Tibial artery (tissue), 4 donors: Measurements from ENCODE around the gene PRCD.

Experiments used
- DNase-seq, 2 donors: peaks; one replicate each; pipeline ENCODE4 v3.0.0-alpha.2; 2019
- H3K27ac ChIP-seq, 2 donors: fragments of 200-600 bp; sonication (generic) in 1 of 2; 1 replicate in 1 of 2; 2 replicates in 1 of 2; pipeline ENCODE4 v1.5.1; 2018 to 2019; ENCODE audit warnings: mild to moderate bottlenecking in 1 of 2
- H3K27me3 ChIP-seq, 2 donors: fragments of 200-600 bp; sonication (generic) in 1 of 2; one replicate each; pipeline versions ENCODE4 v1.5.1 to v1.6.0; 2016 to 2019
- H3K36me3 ChIP-seq, 3 donors: fragments of 200-600 bp; sonication (generic) in 2 of 3; one replicate each; pipeline ENCODE4 v1.5.1; 2016 to 2019; ENCODE audit warnings: mild to moderate bottlenecking in 2 of 3
- H3K4me1 ChIP-seq, 4 donors: fragments of 200-600 bp; sonication (generic) in 2 of 4; 1 replicate in 3 of 4; 2 replicates in 1 of 4; pipeline ENCODE4 v1.5.1; 2016 to 2019
- H3K4me3 ChIP-seq, 2 donors: fragments of 200-600 bp; sonication (generic) in 1 of 2; 1 replicate in 1 of 2; 2 replicates in 1 of 2; pipeline ENCODE4 v1.5.1; 2018 to 2019; ENCODE audit warnings: mild to moderate bottlenecking in 2 of 2
- H3K9me3 ChIP-seq, 3 donors: fragments of 200-600 bp; sonication (generic) in 1 of 3; one replicate each; pipeline ENCODE4 v1.5.1; 2016 to 2019
- intact Hi-C: fragments of 100-400 bp; cut with DNase I; formaldehyde crosslinking; loops from one replicate; pipeline ENCODE4 v1.15.0; 2023; ENCODE audit warnings: low total_unique reads
- TF ChIP-seq, protein P1 (sequence below), 2 experiments: fragments of 200-600 bp in 1 of 2; fragments of 450-650 bp in 1 of 2; IDR thresholded peaks; one replicate each; pipeline ENCODE4 v1.5.1; 2017 to 2019; ENCODE audit warnings: antibody characterized with exemption in 2 of 2, mild to moderate bottlenecking in 1 of 2, moderate library complexity in 1 of 2

PRCD gene

DNA sequence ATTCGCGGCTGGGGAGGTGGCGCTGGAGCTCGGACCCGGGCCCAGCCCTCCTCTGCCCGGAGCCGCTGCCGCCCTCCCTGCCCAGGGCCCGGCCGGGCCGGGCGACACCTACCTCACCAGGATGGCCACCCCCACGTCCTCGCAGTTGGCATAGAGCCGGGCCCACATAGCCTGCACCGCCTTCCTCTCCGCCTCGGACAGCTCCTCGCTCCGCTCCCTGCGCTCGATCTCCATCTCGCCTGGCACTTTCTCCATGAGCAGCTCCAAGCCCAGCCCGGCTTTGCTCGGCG, 2.6 kb upstream of the PRCD start:
- peaks cover 0 to 50% of the 10 kb centered on the region in 2 donors for H3K27me3 ChIP-seq
- peak overlapping the region; percentile 30 to 46 for H3K4me3 ChIP-seq
- H3K27ac ChIP-seq: peak overlapping the region; percentile 37 to 59
- TF ChIP-seq, protein P1, sequence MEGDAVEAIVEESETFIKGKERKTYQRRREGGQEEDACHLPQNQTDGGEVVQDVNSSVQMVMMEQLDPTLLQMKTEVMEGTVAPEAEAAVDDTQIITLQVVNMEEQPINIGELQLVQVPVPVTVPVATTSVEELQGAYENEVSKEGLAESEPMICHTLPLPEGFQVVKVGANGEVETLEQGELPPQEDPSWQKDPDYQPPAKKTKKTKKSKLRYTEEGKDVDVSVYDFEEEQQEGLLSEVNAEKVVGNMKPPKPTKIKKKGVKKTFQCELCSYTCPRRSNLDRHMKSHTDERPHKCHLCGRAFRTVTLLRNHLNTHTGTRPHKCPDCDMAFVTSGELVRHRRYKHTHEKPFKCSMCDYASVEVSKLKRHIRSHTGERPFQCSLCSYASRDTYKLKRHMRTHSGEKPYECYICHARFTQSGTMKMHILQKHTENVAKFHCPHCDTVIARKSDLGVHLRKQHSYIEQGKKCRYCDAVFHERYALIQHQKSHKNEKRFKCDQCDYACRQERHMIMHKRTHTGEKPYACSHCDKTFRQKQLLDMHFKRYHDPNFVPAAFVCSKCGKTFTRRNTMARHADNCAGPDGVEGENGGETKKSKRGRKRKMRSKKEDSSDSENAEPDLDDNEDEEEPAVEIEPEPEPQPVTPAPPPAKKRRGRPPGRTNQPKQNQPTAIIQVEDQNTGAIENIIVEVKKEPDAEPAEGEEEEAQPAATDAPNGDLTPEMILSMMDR (IDR thresholded peaks at IDR 0.05): no peak
- intact Hi-C loops: no loop called here
- no peaks in the 10 kb centered on the region for H3K36me3 ChIP-seq
- no peaks in the 10 kb centered on the region for H3K9me3 ChIP-seq
- peaks cover 0 to 30% (median 21%) of the 10 kb centered on the region in 4 donors for H3K4me1 ChIP-seq
- no peak for DNase-seq

DNA sequence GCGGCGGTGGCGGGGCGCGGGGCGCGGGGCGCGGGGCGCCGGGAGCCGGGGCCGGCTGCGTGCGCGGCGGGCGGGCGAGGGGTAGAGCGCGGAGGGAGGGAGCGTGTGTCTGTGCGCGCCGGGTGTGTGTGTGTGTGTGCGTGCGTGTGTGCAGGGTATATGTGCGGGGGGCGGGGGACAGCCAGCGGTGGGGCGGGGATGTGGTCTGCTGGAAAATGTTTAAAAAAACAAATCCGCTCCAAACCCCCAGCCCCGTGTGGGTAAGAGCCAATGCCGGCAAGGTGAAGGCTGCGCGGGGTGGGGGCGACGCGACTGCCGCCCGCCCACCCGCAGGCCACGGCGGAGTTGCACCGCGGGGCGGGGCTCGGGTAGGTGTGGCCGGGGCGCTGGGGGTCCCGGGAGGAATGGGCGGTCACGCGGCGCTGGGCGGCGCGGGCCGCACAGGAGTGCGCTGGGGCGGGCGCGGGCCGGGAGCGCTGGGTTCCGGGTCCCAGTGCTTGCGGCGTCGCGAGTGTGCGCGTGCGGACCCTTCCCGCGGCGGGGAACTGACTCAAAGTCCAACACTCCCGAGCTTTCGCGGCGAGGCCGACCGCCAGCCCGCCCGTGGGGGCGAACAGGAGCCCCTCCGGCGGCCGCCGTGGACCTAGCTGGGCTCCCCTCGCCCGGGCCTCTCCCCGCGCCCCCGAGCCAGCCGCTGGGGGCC, 2.1 kb upstream of the PRCD start, which contains the start of gene CYGB:
TSS of gene CYGB (minus strand) at position 132 of the 703 bp plus-strand sequence. CDS start 167 bp downstream, outside the sequence.
- Histone ChIP-seq H3K27ac (peak within 1 kb of the TSS; percentile 37 to 59), H3K4me1 (peaks cover 0 to 30% (median 21%) of the 10 kb centered on the region in 4 donors), H3K36me3 (no peaks in the 10 kb centered on the region), H3K27me3 (peaks cover 0 to 53% of the 10 kb centered on the region in 2 donors), H3K4me3 (peak within 1 kb of the TSS; percentile 30 to 46), H3K9me3 (no peaks in the 10 kb centered on the region)
- no peak for DNase-seq
- intact Hi-C loops: no loop called here
- TF ChIP-seq, protein P1 (IDR thresholded peaks at IDR 0.05): no peak

DNA sequence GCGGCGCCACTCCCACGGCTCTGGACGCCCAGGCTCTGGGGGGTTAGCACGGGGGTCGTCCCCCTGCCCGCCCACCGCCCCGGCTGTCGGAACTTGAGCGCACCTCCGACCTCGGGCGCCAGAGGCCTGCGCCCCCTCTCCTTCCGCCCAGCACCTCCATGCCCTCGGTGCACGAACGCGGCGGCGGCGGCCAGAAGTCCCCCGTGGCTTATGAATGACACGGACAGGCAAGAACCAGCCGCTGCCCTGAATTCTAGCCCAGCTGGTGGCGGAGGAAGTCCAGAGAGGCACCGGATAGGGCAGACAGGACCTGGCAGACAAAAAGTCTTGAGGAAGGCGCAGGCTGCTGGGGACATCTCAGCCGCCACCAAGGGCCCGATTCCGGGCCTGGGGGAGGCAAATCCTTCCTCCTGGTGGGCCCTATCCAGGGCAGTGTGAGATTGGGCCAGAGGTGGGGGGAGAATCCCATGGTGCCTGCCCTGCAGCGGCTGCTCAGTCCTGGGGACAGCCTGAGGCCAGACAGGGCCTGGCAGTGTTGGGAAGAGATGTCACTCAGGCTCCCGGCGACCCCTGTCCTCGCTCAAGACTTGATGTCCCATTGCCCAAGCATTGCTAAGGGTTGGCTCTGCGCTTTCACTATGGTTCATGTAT, 1.4 kb upstream of the PRCD start:
- Histone ChIP-seq H3K4me1 (peaks cover 0 to 30% (median 21%) of the 10 kb centered on the region in 4 donors), H3K27me3 (peaks cover 0 to 60% of the 10 kb centered on the region in 2 donors), H3K4me3 (peak overlapping the region; percentile 30 to 46), H3K36me3 (no peaks in the 10 kb centered on the region), H3K27ac (peak overlapping the region in 1 of 2 donors; percentile 57), H3K9me3 (no peaks in the 10 kb centered on the region)
- intact Hi-C loops: no loop called here
- DNase-seq: peak in 1 of 2 donors; percentile 63
- TF ChIP-seq, protein P1 (IDR thresholded peaks at IDR 0.05): no peak

DNA sequence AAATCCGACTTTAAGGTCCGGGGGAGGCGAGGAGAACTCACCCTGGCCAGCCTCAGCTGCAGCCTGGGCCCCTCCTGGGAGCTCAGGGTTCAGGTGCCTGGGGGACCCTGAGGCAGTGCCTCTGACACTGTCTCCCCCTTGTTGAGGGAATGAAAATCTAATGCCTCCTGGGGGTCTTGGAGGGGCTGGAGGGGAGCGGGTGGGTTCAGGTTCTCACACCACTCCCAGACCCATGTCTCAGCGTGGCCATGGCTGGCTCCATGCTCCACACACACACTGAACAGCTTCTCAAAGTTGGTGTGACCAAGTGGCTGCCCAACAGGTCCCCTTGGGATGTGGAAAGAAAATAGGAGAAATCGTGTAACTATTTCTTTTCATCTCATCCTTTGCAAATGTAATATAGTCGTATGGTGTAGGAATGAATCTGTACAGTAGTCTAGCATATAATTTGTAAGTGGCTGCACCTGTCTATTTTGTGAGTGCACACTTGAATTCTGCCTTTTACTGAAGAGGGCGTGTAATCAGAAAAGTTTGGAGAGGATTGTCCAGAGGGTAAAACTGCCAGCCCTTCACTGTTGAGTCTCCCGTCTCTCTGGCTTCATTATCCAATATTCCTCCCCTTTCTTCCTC, 788 bp upstream of the PRCD start:
- Histone ChIP-seq H3K27me3 (peaks cover 0 to 67% of the 10 kb centered on the region in 2 donors), H3K36me3 (no peaks in the 10 kb centered on the region), H3K4me3 (no peak overlapping the region), H3K4me1 (peaks cover 0 to 33% (median 21%) of the 10 kb centered on the region in 4 donors), H3K27ac (no peak overlapping the region), H3K9me3 (no peaks in the 10 kb centered on the region)
- peak in 1 of 2 donors; percentile 49 for DNase-seq
- intact Hi-C loops: no loop called here
- TF ChIP-seq, protein P1 (IDR thresholded peaks at IDR 0.05): no peak

DNA sequence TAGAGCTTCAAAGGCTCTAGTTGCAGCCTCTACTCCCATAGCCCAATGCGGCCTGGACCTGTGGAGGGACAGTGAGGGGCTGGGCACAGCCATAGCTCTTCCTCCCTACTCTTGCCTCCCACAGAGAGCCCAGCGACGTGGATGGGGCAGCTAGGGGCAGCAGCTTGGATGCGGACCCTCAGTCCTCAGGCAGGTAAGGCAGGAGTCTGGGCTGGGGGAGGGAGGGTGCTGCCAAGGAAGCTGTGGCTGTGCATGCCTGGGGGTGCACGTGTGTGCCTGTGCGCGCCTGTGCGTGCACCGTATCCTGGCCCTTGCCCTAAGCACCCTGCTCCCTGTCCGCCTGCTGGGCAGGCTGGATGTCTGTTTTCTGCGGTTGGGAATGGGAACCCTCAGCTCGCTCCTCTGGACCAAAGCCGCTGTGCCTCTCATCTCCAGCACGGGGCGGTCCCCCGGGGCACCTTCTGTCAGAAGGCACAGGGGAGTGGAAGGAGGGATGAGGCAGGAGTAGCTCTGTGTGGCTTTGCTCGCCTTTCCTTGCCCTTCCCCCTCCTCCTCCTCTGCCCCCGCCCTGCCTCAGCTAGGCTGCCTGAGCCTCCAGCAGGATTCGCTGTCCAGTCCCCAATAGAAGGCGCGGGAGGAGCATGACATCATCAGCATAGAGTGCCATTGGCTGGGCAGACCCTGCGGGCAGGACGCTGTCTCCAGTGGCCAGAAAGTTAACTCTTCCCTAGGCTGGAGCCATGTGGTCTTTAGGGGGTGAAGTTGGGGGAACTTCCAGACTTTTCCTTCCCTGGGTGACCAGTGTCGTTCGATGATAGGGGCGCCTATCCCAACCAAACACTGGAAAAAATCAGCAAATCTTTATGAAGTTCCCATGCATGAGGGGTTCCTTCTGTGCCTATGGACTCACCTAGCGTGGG, 797 bp downstream of the PRCD start:
- peaks cover 0 to 42% (median 21%) of the 10 kb centered on the region in 4 donors for H3K4me1 ChIP-seq
- peak; percentile 91 to 94 for DNase-seq
- H3K27me3 ChIP-seq: peaks cover 0 to 74% of the 10 kb centered on the region in 2 donors
- peak overlapping the region in 1 of 2 donors; percentile 23 for H3K27ac ChIP-seq
- H3K9me3 ChIP-seq: no peaks in the 10 kb centered on the region
- intact Hi-C loops: no loop called here
- H3K36me3 ChIP-seq: no peaks in the 10 kb centered on the region
- TF ChIP-seq, protein P1 (IDR thresholded peaks at IDR 0.05): peak; percentile 29 to 37
- H3K4me3 ChIP-seq: peak overlapping the region; percentile 33 to 51
